Gastrocnemius medialis (tissue), 4 donors: ENCODE data around the gene FAM193B.

ENCODE experiments used
- POLR2A ChIP-seq, 2 donors: fragments of 450-650 bp; IDR thresholded peaks; one replicate each; pipeline ENCODE4 v1.6.1; 2017; ENCODE audit warnings: antibody characterized with exemption in 2 of 2, mild to moderate bottlenecking in 2 of 2, moderate library complexity in 2 of 2
- TF ChIP-seq, protein P1 (sequence below), 5 experiments: fragments of 450-650 bp in 3 of 5; fragments of 200-600 bp in 2 of 5; sonication (generic) in 2 of 5; IDR thresholded peaks in 4 of 5; conservative IDR thresholded peaks in 1 of 5; 1 replicate in 4 of 5; 2 replicates in 1 of 5; pipeline ENCODE4 v1.5.1; 2016 to 2019; ENCODE audit warnings: antibody characterized with exemption in 5 of 5, mild to moderate bottlenecking in 3 of 5, moderate library complexity in 3 of 5

DNA sequence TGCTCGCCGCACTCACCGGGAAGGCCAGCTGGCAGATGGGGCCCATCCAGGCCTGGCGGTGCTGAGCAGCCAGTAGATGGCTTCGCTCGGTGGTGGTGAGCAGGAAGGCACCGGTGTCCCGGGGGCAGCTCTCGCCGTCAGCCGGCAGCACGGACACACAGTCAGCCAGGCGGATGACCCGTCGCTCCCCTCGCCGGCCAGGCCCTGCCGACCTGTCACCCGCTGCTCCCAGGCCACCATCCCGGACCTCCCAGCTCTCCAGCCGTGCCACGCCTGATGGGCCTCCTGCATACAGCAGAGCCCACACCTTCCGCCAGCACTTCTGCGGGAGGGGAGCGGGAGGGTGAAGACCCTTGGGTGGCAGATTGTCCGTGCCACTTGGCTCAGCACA lies 46.1 kb downstream of the FAM193B start:
- TF ChIP-seq, protein P1, sequence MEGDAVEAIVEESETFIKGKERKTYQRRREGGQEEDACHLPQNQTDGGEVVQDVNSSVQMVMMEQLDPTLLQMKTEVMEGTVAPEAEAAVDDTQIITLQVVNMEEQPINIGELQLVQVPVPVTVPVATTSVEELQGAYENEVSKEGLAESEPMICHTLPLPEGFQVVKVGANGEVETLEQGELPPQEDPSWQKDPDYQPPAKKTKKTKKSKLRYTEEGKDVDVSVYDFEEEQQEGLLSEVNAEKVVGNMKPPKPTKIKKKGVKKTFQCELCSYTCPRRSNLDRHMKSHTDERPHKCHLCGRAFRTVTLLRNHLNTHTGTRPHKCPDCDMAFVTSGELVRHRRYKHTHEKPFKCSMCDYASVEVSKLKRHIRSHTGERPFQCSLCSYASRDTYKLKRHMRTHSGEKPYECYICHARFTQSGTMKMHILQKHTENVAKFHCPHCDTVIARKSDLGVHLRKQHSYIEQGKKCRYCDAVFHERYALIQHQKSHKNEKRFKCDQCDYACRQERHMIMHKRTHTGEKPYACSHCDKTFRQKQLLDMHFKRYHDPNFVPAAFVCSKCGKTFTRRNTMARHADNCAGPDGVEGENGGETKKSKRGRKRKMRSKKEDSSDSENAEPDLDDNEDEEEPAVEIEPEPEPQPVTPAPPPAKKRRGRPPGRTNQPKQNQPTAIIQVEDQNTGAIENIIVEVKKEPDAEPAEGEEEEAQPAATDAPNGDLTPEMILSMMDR (IDR thresholded peaks at IDR 0.05 in 4 of 5, conservative IDR thresholded peaks at IDR 0.05 in 1 of 5) = no peak
- TF ChIP-seq POLR2A (IDR thresholded peaks at IDR 0.05) = no peak
